Stimulated activated CD8-positive, alpha-beta memory T cell treated with anti-CD3 and anti-CD28 coated beads, Interleukin-4, amount 100 ng/mL, for 1 hour (primary cell): ENCODE results near the gene TXNDC5.
A peak's percentile ranks its signal among the peaks of the same experiment; 100 is the strongest.

Experiments
- DNase-seq, 2 donors: peaks; one replicate each; pipeline ENCODE4 v3.0.0-alpha.2; 2020; ENCODE audit warnings: low read depth in 2 of 2, low spot score in 1 of 2

The TXNDC5 gene

DNA sequence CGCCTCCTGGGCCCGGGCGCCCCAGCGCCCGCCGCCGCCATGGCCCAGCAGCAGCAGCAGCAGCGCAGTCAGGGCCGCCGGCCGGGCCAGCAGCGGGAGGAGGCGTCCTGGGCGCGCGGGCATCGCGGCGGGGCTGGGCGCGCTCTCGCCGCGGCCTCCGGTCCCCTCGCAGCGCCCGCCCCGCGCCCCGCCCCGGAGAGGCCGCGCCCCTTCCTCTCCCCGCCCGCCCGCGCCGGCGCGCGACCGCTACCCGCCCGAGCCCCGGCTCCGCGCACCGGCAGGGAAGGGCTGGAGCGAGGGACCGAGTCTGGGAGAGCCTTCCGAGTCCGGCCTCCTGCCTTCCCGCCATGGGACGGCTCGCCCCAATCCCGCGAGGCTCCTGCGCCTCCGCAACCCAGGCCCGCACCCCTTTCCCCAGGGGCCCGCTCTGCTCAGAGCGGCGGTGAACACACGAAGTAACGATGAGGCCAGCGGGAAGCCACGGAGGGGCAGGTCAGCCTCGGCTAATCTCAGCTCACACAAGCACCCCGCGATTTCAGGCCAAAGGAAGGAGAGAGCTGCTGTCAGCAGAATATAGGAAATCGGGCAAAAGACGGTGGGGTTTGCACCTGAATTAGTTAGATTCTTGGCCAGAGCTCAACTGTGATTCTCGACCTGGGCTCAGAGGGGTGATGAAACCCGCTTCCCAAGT is at the start of gene TXNDC5:
Gene TXNDC5 (minus strand): TSS at position 135 of the 691 bp plus-strand sequence. CDS start 12 bp downstream, at position 123.
- DNase-seq = peak; percentile 25 to 32

DNA sequence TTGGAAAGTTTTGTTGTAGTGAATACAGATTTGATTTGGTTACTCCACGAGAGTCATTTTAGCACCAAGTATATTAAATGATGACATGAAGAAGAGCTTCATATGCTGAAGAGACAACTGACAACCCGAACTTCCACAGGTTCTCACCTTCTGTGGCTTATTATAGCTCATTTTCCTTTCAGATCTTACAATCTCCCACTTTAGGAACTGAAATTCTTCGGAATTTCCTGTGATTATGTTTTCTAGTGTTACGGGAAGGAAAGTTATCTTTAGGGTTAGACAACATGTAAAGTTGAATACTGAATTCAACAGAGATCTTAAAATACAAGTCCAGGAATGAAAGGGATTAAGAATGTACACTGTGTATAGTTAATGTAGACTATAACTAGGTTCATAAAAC is 49.6 kb upstream of the TXNDC5 start:
- no peak for DNase-seq

DNA sequence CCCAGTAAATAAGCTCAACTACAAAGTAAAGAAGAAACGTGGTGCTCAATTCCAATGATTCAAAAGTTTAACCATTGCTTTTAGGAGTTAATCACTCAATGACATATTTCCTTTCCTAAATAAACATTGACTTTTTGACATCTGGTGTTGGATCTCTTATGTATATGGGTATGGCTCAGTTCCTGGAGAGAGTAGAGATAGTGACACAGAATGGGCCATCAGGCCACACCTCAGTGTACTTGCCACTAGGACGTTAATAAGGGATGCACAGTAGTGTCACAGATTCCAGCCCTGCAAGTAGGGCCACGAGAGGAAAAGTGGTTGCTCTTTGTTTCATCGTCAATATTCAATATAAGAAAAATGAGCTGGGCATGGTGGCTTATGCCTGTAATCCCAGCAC is 48.9 kb upstream of the TXNDC5 start:
- no peak for DNase-seq

DNA sequence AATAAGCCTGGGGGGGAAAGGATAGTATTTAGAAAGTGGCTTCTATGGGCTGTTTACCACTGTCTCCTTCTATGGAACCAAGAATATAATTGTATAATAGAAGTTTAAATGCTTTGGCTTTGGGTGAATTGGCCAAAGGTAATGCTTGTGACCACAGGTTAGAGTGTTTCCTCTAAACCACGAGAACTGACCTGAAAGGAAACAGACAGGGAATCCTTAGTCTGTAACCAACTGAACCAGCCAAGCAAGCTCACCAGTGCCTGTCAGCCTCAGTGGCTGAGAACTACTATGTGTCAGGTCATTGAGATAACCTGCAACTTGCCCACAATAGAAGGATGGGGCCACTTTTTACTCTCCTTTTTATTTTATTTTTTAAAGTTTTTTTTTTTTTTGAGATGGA is 47.9 kb upstream of the TXNDC5 start:
- DNase-seq = no peak

DNA sequence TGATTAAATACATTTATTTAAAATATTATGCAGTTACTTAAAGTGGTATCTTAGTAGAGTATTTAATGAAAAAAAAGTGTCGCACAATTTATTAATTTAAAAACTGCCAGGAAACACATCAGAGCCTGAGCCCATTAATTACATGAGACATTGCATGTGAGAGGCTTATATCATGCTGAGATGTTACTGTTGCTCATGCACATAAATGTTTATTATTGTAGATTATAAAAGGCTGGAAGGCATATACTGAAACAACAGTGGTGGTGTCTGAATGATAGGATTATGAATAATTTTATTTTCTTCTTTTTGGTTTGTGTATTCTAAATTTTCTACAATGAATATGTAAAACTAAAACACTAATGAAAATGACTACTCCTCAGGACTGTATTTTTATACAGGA is 45.7 kb upstream of the TXNDC5 start:
- DNase-seq = no peak

DNA sequence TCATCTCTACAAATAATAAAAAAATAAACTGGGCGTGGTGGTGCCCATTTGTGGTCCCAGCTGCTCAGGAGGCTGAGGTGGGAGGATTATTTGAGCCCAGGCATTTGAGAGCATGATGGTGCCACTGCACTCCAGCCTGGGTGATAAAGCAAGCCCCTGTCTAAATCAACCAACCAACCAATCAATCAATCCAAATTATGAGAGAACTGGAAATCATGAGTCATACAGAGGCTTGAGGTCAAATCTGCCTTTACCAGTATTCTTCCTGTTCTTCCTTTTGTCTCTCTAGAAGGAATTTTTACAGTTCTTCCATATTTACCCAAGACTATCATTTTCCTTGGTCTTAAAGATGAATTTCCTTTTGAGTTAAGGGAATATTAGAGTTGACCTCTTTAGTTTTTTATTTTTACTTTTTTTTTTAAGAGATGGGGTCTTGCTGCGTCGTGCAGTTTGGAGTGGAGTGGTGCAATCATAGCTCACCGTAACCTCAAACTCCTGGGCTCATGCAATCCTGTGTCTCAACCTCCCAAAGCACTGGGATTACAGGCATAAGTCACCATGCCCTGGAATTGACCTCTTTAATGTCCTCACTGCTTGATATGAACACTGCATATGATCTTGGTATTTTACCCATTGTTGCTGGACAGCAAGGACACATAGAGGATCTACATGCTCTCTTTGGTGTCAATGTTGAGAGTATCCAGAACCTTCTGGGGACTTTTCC is 44.1 kb upstream of the TXNDC5 start:
- no peak for DNase-seq

DNA sequence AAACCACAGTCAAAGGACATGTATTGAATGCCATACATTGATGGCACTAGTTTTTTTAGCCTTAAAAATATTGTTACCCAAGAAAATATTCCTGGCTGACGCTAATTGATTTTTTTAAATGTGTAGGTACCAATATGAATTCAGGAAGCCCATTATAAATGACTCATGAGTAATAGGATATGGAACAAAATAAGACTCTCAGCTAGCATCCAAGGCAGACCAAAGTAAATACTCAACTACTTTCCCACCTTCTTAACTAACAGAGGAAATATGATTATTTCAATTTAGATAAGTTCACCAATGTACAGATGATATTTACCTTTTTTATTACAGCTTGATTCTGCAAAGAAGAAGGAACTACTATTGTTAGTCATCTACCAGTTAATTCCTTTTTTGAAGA is 43.2 kb upstream of the TXNDC5 start:
- no peak for DNase-seq

DNA sequence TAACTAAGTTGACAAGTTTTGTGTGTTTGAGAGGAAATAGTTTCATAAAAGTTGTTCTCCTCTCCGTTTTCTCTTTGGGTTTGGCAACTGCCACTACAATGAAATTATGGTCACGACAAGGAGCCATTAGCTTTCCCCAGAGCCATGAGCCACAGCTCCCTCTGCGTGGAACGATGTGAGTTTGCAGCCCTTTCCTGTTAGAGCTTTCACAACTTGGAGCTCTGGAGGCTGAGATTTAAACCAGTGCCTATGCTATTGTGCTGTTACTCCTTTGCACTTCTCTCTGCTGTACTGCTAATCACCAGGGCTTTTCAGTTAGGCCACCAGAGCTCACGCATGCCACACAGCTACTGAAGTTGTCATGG is 29.3 kb upstream of the TXNDC5 start:
- no peak for DNase-seq

DNA sequence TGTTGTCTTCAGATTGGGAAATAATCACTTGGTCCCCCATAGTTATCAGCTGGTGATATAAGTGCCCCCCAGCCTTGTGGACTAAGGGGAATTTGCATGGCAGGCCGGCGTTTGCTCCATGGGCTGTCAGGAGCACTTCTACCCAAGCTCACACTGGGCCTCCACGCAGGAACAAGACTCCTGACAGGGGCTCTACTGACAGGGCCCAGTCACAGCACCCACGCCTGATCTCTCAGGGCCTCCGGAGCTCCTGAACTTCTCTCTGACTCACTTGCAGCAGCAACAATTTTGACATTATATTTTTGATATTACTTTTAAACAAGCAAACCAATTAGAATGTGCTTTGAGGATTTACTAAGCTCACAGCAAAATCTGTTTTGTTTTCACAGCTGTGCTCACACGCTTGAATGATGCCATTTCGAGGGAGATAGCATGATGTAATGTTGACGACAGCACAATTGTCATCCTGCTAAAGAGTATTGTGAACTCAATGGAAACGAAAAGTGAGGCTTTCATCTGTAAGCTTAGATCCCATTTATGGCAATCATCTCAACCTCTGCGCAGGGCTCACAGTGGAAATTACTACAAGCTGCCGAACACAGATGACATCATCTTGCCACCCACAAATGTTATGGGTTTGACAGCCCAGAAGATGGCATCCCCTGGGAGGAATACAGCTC is 28.7 kb upstream of the TXNDC5 start:
- no peak for DNase-seq

DNA sequence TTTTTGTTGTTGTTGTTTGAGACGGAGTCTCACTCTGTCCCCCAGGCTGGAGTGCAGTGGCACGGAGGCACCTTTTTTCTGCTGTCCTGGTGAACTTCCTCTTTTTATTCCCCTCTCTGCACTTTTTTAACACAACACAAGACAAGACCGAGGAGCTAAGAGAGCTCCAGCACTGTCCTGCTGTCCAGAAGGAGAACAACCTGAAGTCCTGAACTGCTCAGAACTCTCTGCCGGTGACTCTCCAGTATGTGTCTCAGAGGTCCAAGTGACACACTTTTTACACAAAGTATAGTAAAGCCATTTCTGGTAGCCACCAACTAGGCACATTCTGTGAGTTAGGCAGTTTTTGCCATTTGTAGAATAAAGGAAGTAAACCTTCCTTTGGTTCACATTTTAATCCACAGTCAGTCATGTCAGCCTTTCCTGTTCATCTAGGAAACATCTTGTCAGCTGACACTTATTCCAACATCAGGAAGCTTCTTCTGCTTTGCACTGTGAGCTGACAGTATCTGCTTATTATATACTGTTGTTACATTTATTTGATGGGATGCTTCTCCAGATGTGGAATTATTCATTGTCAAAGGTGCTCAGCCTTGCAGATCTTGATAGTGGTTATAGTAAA is 28.1 kb upstream of the TXNDC5 start:
- no peak for DNase-seq

DNA sequence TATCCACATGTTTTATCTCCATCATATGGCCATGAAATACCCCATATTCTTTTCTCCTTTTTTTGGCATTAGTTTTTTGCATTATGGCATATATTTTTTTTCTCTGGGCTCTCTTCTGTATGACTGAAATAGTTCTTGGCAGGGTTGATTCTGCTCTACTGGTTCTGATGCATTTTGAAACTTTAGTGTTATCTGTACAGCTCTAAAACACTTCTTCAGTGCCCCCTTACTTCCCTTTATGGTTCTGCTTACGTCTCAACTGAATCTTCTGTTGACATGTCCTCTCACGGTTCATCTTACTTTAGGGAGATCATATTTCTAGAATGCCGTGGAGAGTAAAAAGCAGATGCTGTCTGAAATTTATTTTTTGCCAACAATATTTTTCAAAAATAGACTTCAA is 23.2 kb upstream of the TXNDC5 start:
- no peak for DNase-seq

DNA sequence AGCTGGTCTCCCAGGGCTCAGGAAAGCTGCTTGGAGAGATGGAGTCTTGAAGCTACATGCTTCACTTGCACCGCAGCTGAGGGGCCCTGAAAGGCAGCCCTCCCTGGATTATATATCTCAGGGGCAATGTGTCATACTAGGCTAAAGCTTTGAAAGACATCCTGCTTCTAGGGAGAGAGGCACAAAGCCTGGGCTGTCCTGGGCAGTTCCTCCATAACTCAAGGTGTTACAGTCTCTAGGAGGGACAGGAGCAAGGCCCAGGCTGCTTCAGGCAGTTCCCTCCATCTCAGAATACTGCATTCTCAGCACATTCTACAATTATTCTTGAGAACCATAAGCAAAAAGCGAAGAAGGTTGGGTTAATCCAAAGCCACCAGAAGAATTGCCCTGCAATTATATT is 22.0 kb upstream of the TXNDC5 start:
- no peak for DNase-seq

DNA sequence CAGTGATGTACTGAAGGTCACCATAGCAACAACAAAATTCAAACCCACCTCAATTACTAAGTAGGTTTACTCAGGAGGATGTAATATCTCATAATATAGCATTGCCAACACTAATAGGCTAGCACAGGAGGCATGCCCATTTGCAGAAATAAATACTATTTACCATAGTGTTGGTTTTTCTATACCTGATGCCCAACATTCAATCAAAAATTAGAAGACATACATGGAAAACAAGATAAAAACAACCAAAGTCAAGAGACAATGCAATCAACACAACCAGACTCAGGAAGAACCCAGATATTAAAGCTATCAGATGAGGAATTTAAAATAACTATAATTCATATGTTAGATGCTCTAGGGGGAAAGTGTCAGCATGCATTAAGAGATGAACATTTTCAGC is 14.3 kb upstream of the TXNDC5 start:
- DNase-seq = no peak

DNA sequence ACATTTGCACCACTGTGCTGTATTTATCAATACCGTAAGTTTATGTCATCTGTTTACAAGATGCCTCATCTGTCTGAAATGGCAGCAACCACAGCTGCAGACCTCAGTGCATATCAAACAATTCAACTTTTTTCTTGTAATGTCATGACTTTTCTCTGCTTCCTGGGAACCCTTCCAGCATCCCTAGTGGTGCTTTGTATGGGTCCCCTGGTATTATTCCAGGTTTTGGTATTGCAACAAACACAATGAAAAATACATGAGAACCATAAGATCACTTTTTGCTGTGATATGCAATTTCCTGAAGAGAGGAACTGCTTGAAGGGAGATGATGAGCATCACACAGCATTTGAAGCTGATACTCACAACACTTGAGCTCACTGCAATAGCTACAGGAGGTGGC is 12.0 kb upstream of the TXNDC5 start:
- DNase-seq = no peak

DNA sequence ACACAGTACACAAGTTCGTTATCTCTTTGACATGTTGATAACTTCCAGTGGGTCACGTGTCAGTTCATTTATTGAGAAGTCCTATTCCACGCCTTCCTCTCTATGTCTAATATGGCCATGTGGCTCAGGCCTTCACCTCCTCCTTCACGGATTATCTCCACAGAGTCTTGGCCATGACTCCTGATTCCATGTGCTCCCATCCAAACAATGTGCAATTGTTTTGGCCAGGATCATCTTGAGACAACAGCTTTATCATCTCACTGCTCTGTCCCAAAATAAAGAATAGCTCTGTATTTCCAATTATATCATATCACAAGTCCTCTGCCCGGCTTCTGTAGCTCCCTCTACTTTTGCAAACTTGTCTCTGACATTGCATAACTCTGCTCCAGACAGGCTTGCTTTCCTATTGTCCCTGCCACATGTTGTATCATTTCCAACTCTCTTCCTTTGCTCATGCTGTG is 11.1 kb upstream of the TXNDC5 start:
- no peak for DNase-seq

DNA sequence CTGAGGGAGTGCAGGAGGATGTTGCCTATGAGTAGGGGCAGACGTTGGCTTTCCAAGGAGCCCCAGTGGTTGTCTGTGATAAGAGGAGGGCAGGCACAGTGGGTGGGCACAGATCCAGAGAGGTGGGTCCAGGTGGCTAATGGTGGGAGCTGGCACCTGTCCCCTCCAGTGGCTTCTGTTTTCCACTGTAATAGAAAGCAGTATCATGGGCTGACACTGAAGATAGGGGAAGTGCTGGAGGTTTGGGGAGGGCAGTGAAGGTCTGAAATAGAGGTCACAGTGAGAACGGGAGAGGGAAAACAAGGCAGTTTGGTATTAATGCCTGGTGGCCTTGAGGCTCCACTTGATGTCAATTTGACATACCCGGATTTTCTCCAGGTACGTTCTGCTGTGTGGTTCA is 10.5 kb upstream of the TXNDC5 start:
- DNase-seq = no peak

DNA sequence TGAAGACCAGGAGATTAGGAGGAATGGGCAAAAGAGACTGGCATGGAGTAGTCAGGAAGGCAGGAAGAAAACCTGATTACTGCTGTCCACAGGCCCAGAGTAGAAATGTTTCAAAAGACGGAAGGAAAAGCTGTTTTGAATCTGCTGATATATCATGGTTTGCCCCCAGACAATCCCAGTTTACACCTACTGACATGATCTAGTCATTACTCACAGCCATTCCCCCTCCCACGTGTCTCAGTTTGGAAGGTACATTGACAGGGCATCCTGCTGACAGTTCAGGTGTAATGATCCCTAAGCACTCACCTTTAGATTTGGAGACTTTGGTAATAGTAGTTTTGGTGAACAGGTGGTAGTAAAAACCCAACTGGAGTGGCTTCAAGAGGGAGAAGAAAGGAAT is 9.8 kb upstream of the TXNDC5 start:
- DNase-seq = no peak

DNA sequence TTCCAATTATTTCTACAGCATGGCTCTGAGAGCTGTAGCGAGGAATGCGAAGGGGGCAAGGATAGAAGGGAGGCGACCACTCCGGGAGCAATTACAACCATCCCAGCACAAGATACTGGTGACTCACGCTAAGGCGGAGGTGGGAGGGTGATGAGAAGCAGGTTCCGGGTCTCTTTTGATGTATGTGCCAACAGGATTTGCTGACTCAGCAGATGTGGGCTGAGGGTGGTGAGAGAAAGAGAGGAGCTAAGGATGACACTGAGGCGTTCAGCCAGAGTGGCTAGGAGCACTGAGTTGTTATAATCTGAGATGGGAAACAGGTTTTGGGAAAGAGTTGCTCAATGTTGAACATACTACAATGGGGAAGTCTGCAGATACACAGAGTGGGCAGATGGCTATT is 9.3 kb upstream of the TXNDC5 start:
- no peak for DNase-seq

DNA sequence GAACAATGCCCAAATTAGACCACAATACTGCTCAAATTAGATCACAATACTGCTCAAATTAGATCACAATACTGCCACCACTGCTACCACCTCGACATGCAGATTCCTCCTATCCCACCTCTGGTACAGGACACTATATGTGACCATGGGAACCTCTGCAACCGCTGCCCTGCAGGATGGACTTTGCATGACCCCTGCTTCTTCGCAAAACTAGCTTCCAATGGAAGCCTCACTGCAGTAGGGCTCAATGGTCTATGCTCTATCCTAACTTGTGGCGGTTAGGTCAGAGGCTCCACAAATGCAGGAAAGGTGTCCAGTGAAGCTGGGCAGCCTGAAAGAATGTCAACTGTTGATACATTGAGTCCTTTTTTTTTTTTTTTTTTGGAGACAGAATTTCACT is 7.8 kb upstream of the TXNDC5 start:
- no peak for DNase-seq

DNA sequence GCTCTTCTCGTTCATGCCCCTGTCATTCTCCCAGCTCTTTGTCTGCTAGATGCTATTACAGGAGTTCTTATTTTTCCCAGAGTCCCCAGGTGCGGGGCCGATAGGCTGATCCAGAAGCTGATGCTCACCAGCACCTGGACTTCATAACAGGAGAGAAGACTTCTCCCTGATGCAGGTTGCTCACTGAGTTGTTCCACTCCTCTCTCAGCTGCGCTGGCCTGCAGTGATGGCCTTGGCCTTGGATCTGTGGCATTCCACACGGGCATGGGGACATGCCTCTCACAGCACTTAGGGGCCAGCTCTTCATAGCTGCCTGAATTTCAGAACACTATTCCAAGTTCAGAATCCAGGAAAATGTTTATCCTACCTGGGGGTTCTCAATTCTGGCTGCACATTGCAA is 7.1 kb upstream of the TXNDC5 start:
- no peak for DNase-seq

DNA sequence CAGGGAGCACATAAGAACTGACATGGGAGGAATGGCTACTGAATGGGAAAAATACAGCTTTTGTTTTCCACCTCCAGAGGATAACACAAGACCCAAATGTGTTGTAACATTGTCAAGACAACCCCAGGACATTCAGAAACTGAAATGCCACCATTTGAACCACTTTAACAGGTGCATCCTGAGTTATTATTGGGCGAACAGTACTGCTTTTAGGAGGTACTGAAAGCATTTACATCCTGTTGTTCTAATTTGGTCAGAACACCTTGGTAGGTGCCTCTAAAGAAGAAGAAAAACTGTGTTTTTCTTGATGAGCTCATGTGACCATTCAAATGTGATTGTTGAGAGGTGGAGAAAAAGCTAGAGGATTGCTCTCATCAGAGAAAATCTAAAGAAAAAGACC is 6.4 kb upstream of the TXNDC5 start:
- DNase-seq = no peak
